Measurements from ENCODE around the gene NELL2.
"Not testable (repeated sequence)": the region's sequence is repeated elsewhere in the genome, so short reads cannot be mapped to it uniquely, and the experiment has no call there.

The NELL2 gene

GRCh38 chr12:44716711-44717110 is 159.4 kb downstream of the NELL2 start:
- H3K4me3 ChIP-seq (ENCODE audit: low read depth in 1 of 5, low read length in 5 of 5) = no peak overlapping the region
- H3K27me3 ChIP-seq (ENCODE audit: control insufficient read depth in 5 of 5, insufficient read depth in 4 of 5, low read length in 5 of 5) = no peaks in the 10 kb centered on the region
- no peak overlapping the region for H3K9ac ChIP-seq (ENCODE audit: low read length in 5 of 5)
- no peaks in the 10 kb centered on the region for H3K9me3 ChIP-seq (ENCODE audit: control insufficient read depth in 5 of 5, low read length in 5 of 5)
- H3K36me3 ChIP-seq (ENCODE audit: control insufficient read depth in 5 of 5, insufficient read depth in 5 of 5, low read length in 5 of 5) = no peaks in the 10 kb centered on the region
- H3K27ac ChIP-seq (ENCODE audit: low read depth, low read length) = no peak overlapping the region
- peaks cover 0 to 12% (median 4%) of the 10 kb centered on the region in 5 donors for H3K4me1 ChIP-seq (ENCODE audit: control insufficient read depth in 5 of 5, insufficient read depth in 5 of 5, low read length in 5 of 5)

- H3K27ac ChIP-seq (ENCODE audit: low read depth, low read length) = no peak overlapping the region
- H3K9me3 ChIP-seq (ENCODE audit: control insufficient read depth in 5 of 5, low read length in 5 of 5) = no peaks in the 10 kb centered on the region
- no peaks in the 10 kb centered on the region for H3K36me3 ChIP-seq (ENCODE audit: control insufficient read depth in 5 of 5, insufficient read depth in 5 of 5, low read length in 5 of 5)
- no peak overlapping the region for H3K4me3 ChIP-seq (ENCODE audit: low read depth in 1 of 5, low read length in 5 of 5)
- H3K27me3 ChIP-seq (ENCODE audit: control insufficient read depth in 5 of 5, insufficient read depth in 4 of 5, low read length in 5 of 5) = no peaks in the 10 kb centered on the region
- no peak overlapping the region for H3K9ac ChIP-seq (ENCODE audit: low read length in 5 of 5)
- H3K4me1 ChIP-seq (ENCODE audit: control insufficient read depth in 5 of 5, insufficient read depth in 5 of 5, low read length in 5 of 5) = peaks cover 2 to 24% (median 11%) of the 10 kb centered on the region in 5 donors
These were observed 164.4 kb downstream of the NELL2 start for GRCh38 chr12:44711736-44712135.

- Histone ChIP-seq H3K4me3 (ENCODE audit: low read depth in 1 of 5, low read length in 5 of 5) (no peak overlapping the region), H3K36me3 (ENCODE audit: control insufficient read depth in 5 of 5, insufficient read depth in 5 of 5, low read length in 5 of 5) (no peaks in the 10 kb centered on the region), H3K27me3 (ENCODE audit: control insufficient read depth in 5 of 5, insufficient read depth in 4 of 5, low read length in 5 of 5) (no peaks in the 10 kb centered on the region), H3K9ac (ENCODE audit: low read length in 5 of 5) (no peak overlapping the region), H3K4me1 (ENCODE audit: control insufficient read depth in 5 of 5, insufficient read depth in 5 of 5, low read length in 5 of 5) (peaks cover 2 to 24% (median 11%) of the 10 kb centered on the region in 5 donors), H3K9me3 (ENCODE audit: control insufficient read depth in 5 of 5, low read length in 5 of 5) (no peaks in the 10 kb centered on the region), H3K27ac (ENCODE audit: low read depth, low read length) (no peak overlapping the region)
These were observed 166.9 kb downstream of the NELL2 start for GRCh38 chr12:44709166-44709565.

- H3K4me3 ChIP-seq (ENCODE audit: low read depth in 1 of 5, low read length in 5 of 5) = no peak overlapping the region
- H3K4me1 ChIP-seq (ENCODE audit: control insufficient read depth in 5 of 5, insufficient read depth in 5 of 5, low read length in 5 of 5) = peaks cover 2 to 24% (median 7%) of the 10 kb centered on the region in 5 donors
- H3K9ac ChIP-seq (ENCODE audit: low read length in 5 of 5) = no peak overlapping the region
- no peaks in the 10 kb centered on the region for H3K9me3 ChIP-seq (ENCODE audit: control insufficient read depth in 5 of 5, low read length in 5 of 5)
- H3K27ac ChIP-seq (ENCODE audit: low read depth, low read length) = no peak overlapping the region
- H3K27me3 ChIP-seq (ENCODE audit: control insufficient read depth in 5 of 5, insufficient read depth in 4 of 5, low read length in 5 of 5) = no peaks in the 10 kb centered on the region
- H3K36me3 ChIP-seq (ENCODE audit: control insufficient read depth in 5 of 5, insufficient read depth in 5 of 5, low read length in 5 of 5) = no peaks in the 10 kb centered on the region
These were observed 167.9 kb downstream of the NELL2 start for GRCh38 chr12:44708218-44708617.

- Histone ChIP-seq H3K4me3 (ENCODE audit: low read depth in 1 of 5, low read length in 5 of 5) (no peak overlapping the region), H3K27ac (ENCODE audit: low read depth, low read length) (no peak overlapping the region), H3K4me1 (ENCODE audit: control insufficient read depth in 5 of 5, insufficient read depth in 5 of 5, low read length in 5 of 5) (no peaks in the 10 kb centered on the region), H3K9me3 (ENCODE audit: control insufficient read depth in 5 of 5, low read length in 5 of 5) (no peaks in the 10 kb centered on the region), H3K36me3 (ENCODE audit: control insufficient read depth in 5 of 5, insufficient read depth in 5 of 5, low read length in 5 of 5) (no peaks in the 10 kb centered on the region), H3K27me3 (ENCODE audit: control insufficient read depth in 5 of 5, insufficient read depth in 4 of 5, low read length in 5 of 5) (no peaks in the 10 kb centered on the region), H3K9ac (ENCODE audit: low read length in 5 of 5) (no peak overlapping the region)
These were observed 172.8 kb downstream of the NELL2 start for GRCh38 chr12:44703182-44703910.

GRCh38 chr12:44697511-44697910 is 178.6 kb downstream of the NELL2 start:
- no peaks in the 10 kb centered on the region for H3K36me3 ChIP-seq (ENCODE audit: control insufficient read depth in 5 of 5, insufficient read depth in 5 of 5, low read length in 5 of 5)
- H3K4me3 ChIP-seq (ENCODE audit: low read depth in 1 of 5, low read length in 5 of 5) = no peak overlapping the region
- H3K27me3 ChIP-seq (ENCODE audit: control insufficient read depth in 5 of 5, insufficient read depth in 4 of 5, low read length in 5 of 5) = no peaks in the 10 kb centered on the region
- no peak overlapping the region for H3K9ac ChIP-seq (ENCODE audit: low read length in 5 of 5)
- H3K9me3 ChIP-seq (ENCODE audit: control insufficient read depth in 5 of 5, low read length in 5 of 5) = no peaks in the 10 kb centered on the region
- H3K27ac ChIP-seq (ENCODE audit: low read depth, low read length) = no peak overlapping the region
- no peaks in the 10 kb centered on the region for H3K4me1 ChIP-seq (ENCODE audit: control insufficient read depth in 5 of 5, insufficient read depth in 5 of 5, low read length in 5 of 5)

GRCh38 chr12:44696542-44696941 is 179.6 kb downstream of the NELL2 start:
- Histone ChIP-seq H3K4me3 (ENCODE audit: low read depth in 1 of 5, low read length in 5 of 5) (no peak overlapping the region), H3K36me3 (ENCODE audit: control insufficient read depth in 5 of 5, insufficient read depth in 5 of 5, low read length in 5 of 5) (no peaks in the 10 kb centered on the region), H3K9ac (ENCODE audit: low read length in 5 of 5) (no peak overlapping the region), H3K27ac (ENCODE audit: low read depth, low read length) (no peak overlapping the region), H3K9me3 (ENCODE audit: control insufficient read depth in 5 of 5, low read length in 5 of 5) (no peaks in the 10 kb centered on the region), H3K27me3 (ENCODE audit: control insufficient read depth in 5 of 5, insufficient read depth in 4 of 5, low read length in 5 of 5) (no peaks in the 10 kb centered on the region), H3K4me1 (ENCODE audit: control insufficient read depth in 5 of 5, insufficient read depth in 5 of 5, low read length in 5 of 5) (no peaks in the 10 kb centered on the region)

GRCh38 chr12:44694017-44694416 is 182.1 kb downstream of the NELL2 start:
- Histone ChIP-seq H3K9ac (ENCODE audit: low read length in 5 of 5) (no peak overlapping the region), H3K36me3 (ENCODE audit: control insufficient read depth in 5 of 5, insufficient read depth in 5 of 5, low read length in 5 of 5) (no peaks in the 10 kb centered on the region), H3K4me3 (ENCODE audit: low read depth in 1 of 5, low read length in 5 of 5) (no peak overlapping the region), H3K27me3 (ENCODE audit: control insufficient read depth in 5 of 5, insufficient read depth in 4 of 5, low read length in 5 of 5) (no peaks in the 10 kb centered on the region), H3K27ac (ENCODE audit: low read depth, low read length) (no peak overlapping the region), H3K9me3 (ENCODE audit: control insufficient read depth in 5 of 5, low read length in 5 of 5) (no peaks in the 10 kb centered on the region), H3K4me1 (ENCODE audit: control insufficient read depth in 5 of 5, insufficient read depth in 5 of 5, low read length in 5 of 5) (no peaks in the 10 kb centered on the region)

- Histone ChIP-seq H3K27me3 (ENCODE audit: control insufficient read depth in 5 of 5, insufficient read depth in 4 of 5, low read length in 5 of 5) (no peaks in the 10 kb centered on the region), H3K9ac (ENCODE audit: low read length in 5 of 5) (no peak overlapping the region)
These were observed 186.5 kb downstream of the NELL2 start for GRCh38 chr12:44689587-44689986.

GRCh38 chr12:44686821-44687432 is 189.2 kb downstream of the NELL2 start:
- H3K4me3 ChIP-seq (ENCODE audit: low read depth in 1 of 5, low read length in 5 of 5); H3K4me1 ChIP-seq (ENCODE audit: control insufficient read depth in 5 of 5, insufficient read depth in 5 of 5, low read length in 5 of 5); H3K36me3 ChIP-seq (ENCODE audit: control insufficient read depth in 5 of 5, insufficient read depth in 5 of 5, low read length in 5 of 5); H3K27ac ChIP-seq (ENCODE audit: low read depth, low read length); H3K9me3 ChIP-seq (ENCODE audit: control insufficient read depth in 5 of 5, low read length in 5 of 5); H3K9ac ChIP-seq (ENCODE audit: low read length in 5 of 5); H3K27me3 ChIP-seq (ENCODE audit: control insufficient read depth in 5 of 5, insufficient read depth in 4 of 5, low read length in 5 of 5): not testable (repeated sequence)

More at GRCh38 chr12:44689587-44689986, 186.5 kb downstream of the NELL2 start:
- Histone ChIP-seq H3K27ac (ENCODE audit: low read depth, low read length) (no peak overlapping the region), H3K36me3 (ENCODE audit: control insufficient read depth in 5 of 5, insufficient read depth in 5 of 5, low read length in 5 of 5) (no peaks in the 10 kb centered on the region), H3K9me3 (ENCODE audit: control insufficient read depth in 5 of 5, low read length in 5 of 5) (no peaks in the 10 kb centered on the region), H3K4me3 (ENCODE audit: low read depth in 1 of 5, low read length in 5 of 5) (no peak overlapping the region), H3K4me1 (ENCODE audit: control insufficient read depth in 5 of 5, insufficient read depth in 5 of 5, low read length in 5 of 5) (no peaks in the 10 kb centered on the region)
